GM23338 (cell line): Measurements from ENCODE around the gene NHERF1. TPM values are rescaled to one million over a fixed set of nuclear protein-coding genes. Genes with fewer than 3 reads are reported as not detected.

Experiments
- ETS1 ChIP-seq: IDR thresholded peaks from 2 replicates; pipeline ENCODE4 v1.6.1; 2016; ENCODE audit warnings: antibody characterized with exemption
- EZH2 ChIP-seq: fragments of 200-600 bp; sonication (generic); IDR thresholded peaks from one replicate; pipeline ENCODE4 v1.8.0; 2017; ENCODE audit warnings: antibody characterized with exemption, mild to moderate bottlenecking, low read depth; ENCODE audit not compliant: unreplicated experiment
- EZH2phosphoT487 ChIP-seq: fragments of 200-600 bp; sonication (generic); IDR thresholded peaks from one replicate; pipeline ENCODE4 v1.8.1; 2018; ENCODE audit warnings: antibody characterized with exemption; ENCODE audit not compliant: unreplicated experiment
- POLR2AphosphoS5 ChIP-seq: IDR thresholded peaks from 2 replicates; pipeline ENCODE4 v1.6.1; 2016; ENCODE audit warnings: antibody characterized with exemption, low read depth
- ZNF114 ChIP-seq: fragments of 250-450 bp; sonication (Bioruptor Pico); IDR thresholded peaks from 2 replicates; pipeline ENCODE4 v1.5.0; 2020; ENCODE audit warnings: mild to moderate bottlenecking, moderate library complexity
- ZNF331 ChIP-seq: fragments of 250-450 bp; sonication (Bioruptor Pico); IDR thresholded peaks from 2 replicates; pipeline ENCODE4 v1.5.0; 2020; ENCODE audit warnings: low read depth, mild to moderate bottlenecking, moderate library complexity
- ZNF462 ChIP-seq: fragments of 250-450 bp; sonication (Bioruptor Pico); IDR thresholded peaks from 2 replicates; pipeline ENCODE4 v1.5.0; 2020; ENCODE audit warnings: mild to moderate bottlenecking, moderate library complexity
- polyA plus RNA-seq: library from polyadenylated mRNA; unstranded; fragments of >200 nt; fragmentation: Nextera tagmentation; extraction: Ambion mirVana; gene quantifications from 2 replicates; pipeline ENCODE4 v1.2.1, GENCODE V29; 2016
- total RNA-seq: library from RNA; depleted of rRNA; stranded (reverse); fragments of >200 nt; shearing (Covaris generic); gene quantifications from 2 replicates; pipeline ENCODE4 v1.2.3, GENCODE V29; 2014

The NHERF1 gene
- total and polyA plus RNA-seq, 2 experiments from 2014 or later: 48.8 to 100 TPM

- TF ChIP-seq ZNF462 (CRISPR knock-in tag) (no peak), POLR2AphosphoS5 (no peak), ZNF114 (CRISPR knock-in tag) (no peak), EZH2 (no peak), ETS1 (no peak), ZNF331 (no peak), EZH2phosphoT487 (no peak)
Measured at GRCh38 chr17:74732042-74732867, 16.2 kb upstream of the NHERF1 start (continued).
